Measurements from ENCODE around the gene ANKRD55.

DNA sequence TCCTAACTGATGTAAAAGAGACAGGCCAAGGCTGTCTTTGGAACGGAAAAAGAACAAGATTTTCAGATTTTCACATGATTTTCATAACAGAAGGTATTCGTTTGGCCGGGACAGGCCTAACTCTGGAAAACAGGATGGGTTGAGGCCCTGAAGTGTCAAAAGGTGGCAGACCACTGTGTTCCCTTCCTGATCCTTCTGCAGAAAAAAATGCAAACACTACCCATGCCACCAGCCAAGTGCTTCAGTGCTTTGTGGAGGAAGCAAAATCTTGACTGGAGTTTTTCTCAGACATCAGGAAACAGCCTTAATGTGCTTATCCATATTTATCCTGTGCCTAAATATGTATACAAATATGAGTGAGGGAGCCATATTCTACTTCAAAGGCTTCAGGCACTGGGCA is 124.9 kb downstream of the ANKRD55 start:
- TF ChIP-seq CREB1 (CRISPR knock-in tag; IDR thresholded peaks at IDR 0.05) = no peak
- TF ChIP-seq PRDM15 (CRISPR knock-in tag; IDR thresholded peaks at IDR 0.05) = no peak
- no peak for TF ChIP-seq ZNF232 (CRISPR knock-in tag; IDR thresholded peaks at IDR 0.05)
- no peak for TF ChIP-seq ESRRA (CRISPR knock-in tag; IDR thresholded peaks at IDR 0.05; ENCODE audit: borderline replicate concordance)
- TF ChIP-seq, protein P1, sequence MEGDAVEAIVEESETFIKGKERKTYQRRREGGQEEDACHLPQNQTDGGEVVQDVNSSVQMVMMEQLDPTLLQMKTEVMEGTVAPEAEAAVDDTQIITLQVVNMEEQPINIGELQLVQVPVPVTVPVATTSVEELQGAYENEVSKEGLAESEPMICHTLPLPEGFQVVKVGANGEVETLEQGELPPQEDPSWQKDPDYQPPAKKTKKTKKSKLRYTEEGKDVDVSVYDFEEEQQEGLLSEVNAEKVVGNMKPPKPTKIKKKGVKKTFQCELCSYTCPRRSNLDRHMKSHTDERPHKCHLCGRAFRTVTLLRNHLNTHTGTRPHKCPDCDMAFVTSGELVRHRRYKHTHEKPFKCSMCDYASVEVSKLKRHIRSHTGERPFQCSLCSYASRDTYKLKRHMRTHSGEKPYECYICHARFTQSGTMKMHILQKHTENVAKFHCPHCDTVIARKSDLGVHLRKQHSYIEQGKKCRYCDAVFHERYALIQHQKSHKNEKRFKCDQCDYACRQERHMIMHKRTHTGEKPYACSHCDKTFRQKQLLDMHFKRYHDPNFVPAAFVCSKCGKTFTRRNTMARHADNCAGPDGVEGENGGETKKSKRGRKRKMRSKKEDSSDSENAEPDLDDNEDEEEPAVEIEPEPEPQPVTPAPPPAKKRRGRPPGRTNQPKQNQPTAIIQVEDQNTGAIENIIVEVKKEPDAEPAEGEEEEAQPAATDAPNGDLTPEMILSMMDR (IDR thresholded peaks at IDR 0.05) = no peak
- TF ChIP-seq ZNF121 (CRISPR knock-in tag; IDR thresholded peaks at IDR 0.05) = no peak
- no peak for TF ChIP-seq FOXK1 (CRISPR knock-in tag; IDR thresholded peaks at IDR 0.05)
- no peak for TF ChIP-seq JUN (CRISPR knock-in tag; IDR thresholded peaks at IDR 0.05)

Data from WTC11 (cell line).